Breast epithelium (tissue), 4 donors: Measurements from ENCODE around the gene ATP5MC3. TPM values are rescaled to one million over a fixed set of nuclear protein-coding genes. Genes with fewer than 3 reads are reported as not detected.
A peak's percentile ranks its signal among the peaks of the same experiment; 100 is the strongest.

Experiments used
- DNase-seq, 2 donors: peaks; one replicate each; pipeline ENCODE4 v3.0.0-alpha.2; 2019; ENCODE audit warnings: low spot score in 2 of 2
- H3K27ac ChIP-seq, 2 donors: fragments of 200-600 bp; sonication (generic) in 1 of 2; one replicate each; pipeline ENCODE4 v1.5.1; 2016 to 2019; ENCODE audit warnings: mild to moderate bottlenecking in 1 of 2
- H3K27me3 ChIP-seq, 2 donors: fragments of 200-600 bp; sonication (generic) in 1 of 2; one replicate each; pipeline versions ENCODE4 v1.5.1 to v1.6.0; 2017 to 2019; ENCODE audit warnings: control low read depth in 1 of 2, mild to moderate bottlenecking in 1 of 2
- H3K36me3 ChIP-seq: fragments of 200-600 bp; one replicate; pipeline ENCODE4 v1.5.1; 2019
- H3K4me1 ChIP-seq, 2 donors: fragments of 200-600 bp; sonication (generic); one replicate each; pipeline ENCODE4 v1.5.1; 2016 to 2019; ENCODE audit warnings: control low read depth in 1 of 2
- H3K4me3 ChIP-seq, 3 donors: fragments of 200-600 bp; sonication (generic); 1 replicate in 2 of 3; 2 replicates in 1 of 3; pipeline ENCODE4 v1.5.1; 2016 to 2019; ENCODE audit warnings: mild to moderate bottlenecking in 3 of 3, moderate library complexity in 2 of 3
- H3K9me3 ChIP-seq, 2 donors: fragments of 200-600 bp; sonication (generic) in 1 of 2; one replicate each; pipeline ENCODE4 v1.5.1; 2016 to 2019; ENCODE audit warnings: control low read depth in 1 of 2
- POLR2A ChIP-seq: fragments of 450-650 bp; IDR thresholded peaks from one replicate; pipeline ENCODE4 v1.6.1; 2016; ENCODE audit warnings: antibody characterized with exemption, mild to moderate bottlenecking, moderate library complexity
- POLR2AphosphoS5 ChIP-seq, 3 donors: sonication (generic); formaldehyde crosslinking; IDR thresholded peaks; one replicate each; pipeline ENCODE4 v1.6.1; 2017; ENCODE audit warnings: antibody characterized with exemption in 3 of 3
- intact Hi-C: fragments of 100-400 bp; cut with DNase I; formaldehyde crosslinking; loops from one replicate; pipeline ENCODE4 v1.15.1; 2023; ENCODE audit warnings: low total_unique reads
- total RNA-seq, 3 donors: library from RNA; depleted of rRNA; stranded (reverse); fragments of >200 nt; gene quantifications; one replicate each; pipeline ENCODE4 v1.1.0, GENCODE V29; 2016
- TF ChIP-seq, protein P1 (sequence below), 3 donors: fragments of 450-650 bp; IDR thresholded peaks; one replicate each; pipeline ENCODE4 v1.5.1; 2016 to 2017; ENCODE audit warnings: antibody characterized with exemption in 3 of 3, mild to moderate bottlenecking in 3 of 3, moderate library complexity in 3 of 3

Gene ATP5MC3
- total RNA-seq, 3 donors from 2014 or later = 112 to 125 (median 122) TPM

DNA sequence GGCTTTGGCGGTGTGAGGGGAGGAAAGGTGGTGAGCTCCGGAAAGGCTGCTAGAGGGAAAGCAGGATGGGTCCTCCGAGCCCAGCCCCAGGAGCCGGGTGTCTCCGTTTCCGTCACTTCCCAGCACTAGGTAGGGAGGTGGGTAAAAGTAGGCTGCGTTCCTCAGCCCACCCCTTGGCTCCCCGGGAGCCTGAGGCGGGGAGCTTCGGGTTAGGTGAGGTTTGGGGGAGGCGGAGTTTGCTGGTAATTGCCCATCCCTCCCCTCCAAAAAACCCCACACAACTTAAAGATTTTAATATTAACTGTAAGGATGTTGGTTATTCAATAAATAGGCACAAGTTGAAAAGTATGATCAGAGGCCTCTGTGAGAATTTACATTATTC is 13.0 kb downstream of the ATP5MC3 start:
- Histone ChIP-seq H3K4me3 (peak overlapping the region; percentile 74 to 91 (median 82)), H3K27me3 (no peaks in the 10 kb centered on the region), H3K9me3 (no peaks in the 10 kb centered on the region), H3K4me1 (peaks cover 0 to 13% of the 10 kb centered on the region in 2 donors), H3K27ac (peak overlapping the region; percentile 98), H3K36me3 (no peaks in the 10 kb centered on the region)
- TF ChIP-seq POLR2AphosphoS5 (IDR thresholded peaks at IDR 0.05) (peak in 1 of 3 donors; percentile 3), POLR2A (peak; percentile 45)
- TF ChIP-seq, protein P1, sequence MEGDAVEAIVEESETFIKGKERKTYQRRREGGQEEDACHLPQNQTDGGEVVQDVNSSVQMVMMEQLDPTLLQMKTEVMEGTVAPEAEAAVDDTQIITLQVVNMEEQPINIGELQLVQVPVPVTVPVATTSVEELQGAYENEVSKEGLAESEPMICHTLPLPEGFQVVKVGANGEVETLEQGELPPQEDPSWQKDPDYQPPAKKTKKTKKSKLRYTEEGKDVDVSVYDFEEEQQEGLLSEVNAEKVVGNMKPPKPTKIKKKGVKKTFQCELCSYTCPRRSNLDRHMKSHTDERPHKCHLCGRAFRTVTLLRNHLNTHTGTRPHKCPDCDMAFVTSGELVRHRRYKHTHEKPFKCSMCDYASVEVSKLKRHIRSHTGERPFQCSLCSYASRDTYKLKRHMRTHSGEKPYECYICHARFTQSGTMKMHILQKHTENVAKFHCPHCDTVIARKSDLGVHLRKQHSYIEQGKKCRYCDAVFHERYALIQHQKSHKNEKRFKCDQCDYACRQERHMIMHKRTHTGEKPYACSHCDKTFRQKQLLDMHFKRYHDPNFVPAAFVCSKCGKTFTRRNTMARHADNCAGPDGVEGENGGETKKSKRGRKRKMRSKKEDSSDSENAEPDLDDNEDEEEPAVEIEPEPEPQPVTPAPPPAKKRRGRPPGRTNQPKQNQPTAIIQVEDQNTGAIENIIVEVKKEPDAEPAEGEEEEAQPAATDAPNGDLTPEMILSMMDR (IDR thresholded peaks at IDR 0.05) = no peak
- intact Hi-C loops = no loop called here
- no peak for DNase-seq

DNA sequence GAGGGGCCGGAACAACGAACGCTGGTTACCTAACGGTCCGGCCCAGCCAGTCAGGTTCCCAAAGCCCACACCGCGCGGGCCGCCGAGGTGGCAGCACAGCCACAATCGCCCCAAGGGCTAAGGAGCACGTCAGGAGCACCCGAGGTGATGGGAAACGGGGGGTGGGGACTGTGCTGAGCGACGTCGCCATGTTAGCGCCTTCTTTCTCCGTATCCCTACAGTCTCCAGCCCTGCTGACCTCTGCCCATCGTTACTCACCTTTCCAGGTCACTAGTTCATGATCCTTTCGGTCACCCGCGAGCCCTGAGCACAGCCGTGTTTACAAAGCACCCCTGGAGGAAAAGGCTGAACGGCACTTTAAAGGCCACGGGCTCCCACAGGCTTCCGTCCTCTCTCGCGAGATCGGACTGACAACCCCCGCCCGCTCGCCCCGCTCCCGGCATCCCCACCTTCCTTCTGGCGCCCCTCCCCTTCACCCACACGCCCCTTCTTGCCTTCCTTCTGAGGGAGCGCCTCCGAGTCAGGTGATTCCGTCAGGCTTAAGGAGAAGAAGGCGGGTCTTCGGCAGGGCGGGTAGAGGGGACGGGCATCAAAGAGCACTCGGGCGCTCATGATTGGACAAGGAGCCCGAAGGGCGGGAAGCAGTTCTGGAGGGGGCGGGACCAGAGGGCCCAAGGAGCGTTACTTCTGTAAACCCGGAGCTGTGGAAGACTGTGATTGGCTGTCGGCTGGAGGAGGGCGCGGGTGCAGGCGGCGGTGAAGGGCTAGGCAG is 13.5 kb downstream of the ATP5MC3 start, which contains the start of gene ATF2:
Gene ATF2, minus strand, starts transcription at position 412 of the 772 bp plus-strand sequence. CDS start 31,760 bp downstream, outside the sequence.
- Histone ChIP-seq H3K36me3 (no peaks in the 10 kb centered on the region), H3K4me3 (peak within 1 kb of the TSS; percentile 74 to 91 (median 82)), H3K9me3 (no peaks in the 10 kb centered on the region), H3K27me3 (no peaks in the 10 kb centered on the region), H3K4me1 (peaks cover 0 to 13% of the 10 kb centered on the region in 2 donors), H3K27ac (peak within 1 kb of the TSS; percentile 98)
- intact Hi-C loops = no loop called here
- DNase-seq = peak; percentile 97 to 99
- peak; percentile 57 to 90 (median 80) for TF ChIP-seq POLR2AphosphoS5 (IDR thresholded peaks at IDR 0.05)
- TF ChIP-seq, protein P1 (IDR thresholded peaks at IDR 0.05) = peak in 2 of 3 donors; percentile 11 to 17
- TF ChIP-seq POLR2A = peak; percentile 34

DNA sequence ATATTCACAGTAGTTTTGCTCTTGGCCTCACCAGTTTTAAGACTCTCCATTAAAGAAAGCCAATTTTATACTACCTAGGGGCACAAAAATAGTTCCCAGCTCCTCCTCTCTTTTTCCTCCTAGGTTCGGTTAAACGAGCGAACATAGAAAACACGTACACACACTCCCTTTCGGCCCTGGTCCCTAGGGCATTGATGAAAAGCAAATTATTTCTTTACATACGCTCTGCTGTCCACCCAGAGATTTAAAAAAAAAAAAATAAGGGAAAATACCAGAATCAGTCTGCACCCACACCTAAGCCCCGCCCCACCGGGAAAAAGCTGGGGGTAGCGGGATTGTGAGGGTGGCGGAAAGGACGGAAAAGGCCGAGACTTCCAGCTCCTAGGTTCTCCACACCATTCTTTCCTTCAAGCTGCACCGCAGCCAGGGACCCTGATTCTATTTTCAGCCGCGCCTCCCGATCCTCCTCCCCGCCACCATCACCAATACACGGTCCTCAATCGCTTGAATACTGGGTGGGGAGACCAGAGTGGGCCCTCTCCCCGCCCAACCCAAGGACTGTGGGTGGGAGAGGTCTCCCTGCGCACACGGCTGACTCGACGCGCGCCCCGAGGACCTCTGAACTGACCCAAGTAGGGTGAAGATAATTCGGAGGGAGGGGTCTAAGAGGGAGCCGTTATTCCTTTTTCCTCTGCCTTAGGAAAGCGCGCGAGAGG is 14.3 kb downstream of the ATP5MC3 start:
- Histone ChIP-seq H3K4me1 (peaks cover 0 to 13% of the 10 kb centered on the region in 2 donors), H3K36me3 (no peaks in the 10 kb centered on the region), H3K27ac (peak overlapping the region; percentile 98), H3K4me3 (peak overlapping the region; percentile 74 to 91 (median 82)), H3K9me3 (no peaks in the 10 kb centered on the region), H3K27me3 (no peaks in the 10 kb centered on the region)
- intact Hi-C loops = no loop called here
- TF ChIP-seq, protein P1 (IDR thresholded peaks at IDR 0.05) = no peak
- TF ChIP-seq POLR2A = no peak
- TF ChIP-seq POLR2AphosphoS5 (IDR thresholded peaks at IDR 0.05) = no peak
- DNase-seq = peak in 1 of 2 donors; percentile 19

DNA sequence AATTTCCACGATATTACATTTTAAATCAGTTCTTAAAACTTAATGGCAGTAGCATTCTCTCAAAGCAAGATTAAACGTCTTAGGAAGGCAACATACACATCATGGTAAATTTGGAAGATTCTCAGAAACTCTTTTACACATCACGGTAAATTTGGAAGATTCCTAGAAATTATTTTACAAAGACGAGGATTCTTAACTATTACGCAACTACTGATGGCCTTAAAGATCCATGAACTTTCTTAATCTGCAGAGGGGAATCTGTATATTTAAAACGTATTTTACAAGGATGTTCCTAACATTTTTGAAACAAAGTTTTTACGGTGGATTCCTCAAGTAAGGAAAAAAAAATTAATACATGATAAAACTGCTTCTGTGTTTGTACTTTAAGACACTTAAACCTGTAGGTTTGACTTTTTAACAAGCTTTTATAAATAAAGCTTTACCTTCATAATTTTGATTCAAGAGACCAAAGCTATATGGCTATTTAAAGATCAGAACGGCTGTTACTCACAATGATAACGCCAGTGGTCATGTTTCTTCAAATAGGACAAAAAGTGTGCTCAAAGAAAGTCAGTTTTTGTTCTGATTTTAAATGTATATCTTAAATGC is 15.2 kb downstream of the ATP5MC3 start:
- Histone ChIP-seq H3K9me3 (no peaks in the 10 kb centered on the region), H3K36me3 (no peaks in the 10 kb centered on the region), H3K4me3 (peak overlapping the region in 2 of 3 donors; percentile 82 to 91), H3K27me3 (no peaks in the 10 kb centered on the region), H3K4me1 (peaks cover 0 to 13% of the 10 kb centered on the region in 2 donors), H3K27ac (peak overlapping the region in 1 of 2 donors; percentile 98)
- no peak for DNase-seq
- TF ChIP-seq POLR2A = no peak
- TF ChIP-seq, protein P1 (IDR thresholded peaks at IDR 0.05) = no peak
- TF ChIP-seq POLR2AphosphoS5 (IDR thresholded peaks at IDR 0.05) = no peak
- intact Hi-C loops = no loop called here
